Type B pancreatic cell (in vitro differentiated cells): Measurements from ENCODE around the gene NUP210L. TPM values are rescaled to one million over a fixed set of nuclear protein-coding genes. Genes with fewer than 3 reads are reported as not detected.

Source experiments
- DNase-seq: peaks from one replicate; pipeline ENCODE4 v3.0.0; 2021; ENCODE audit warnings: mixed read lengths; ENCODE audit not compliant: unreplicated experiment; ENCODE audit errors: extremely low spot score
- H3K27ac Mint-ChIP-seq: 2 replicates; pipeline ENCODE4 v1.8.0; 2021; ENCODE audit warnings: mild to moderate bottlenecking, mixed read lengths
- H3K27me3 Mint-ChIP-seq: 2 replicates; pipeline ENCODE4 v1.8.0; 2021; ENCODE audit warnings: mixed read lengths
- H3K36me3 Mint-ChIP-seq: 2 replicates; pipeline ENCODE4 v1.8.0; 2021; ENCODE audit warnings: mixed read lengths
- H3K4me1 Mint-ChIP-seq: one replicate; pipeline ENCODE4 v1.8.0; 2021; ENCODE audit warnings: mixed read lengths; ENCODE audit not compliant: unreplicated experiment
- H3K4me3 Mint-ChIP-seq: 2 replicates; pipeline ENCODE4 v1.8.0; 2021; ENCODE audit warnings: mild to moderate bottlenecking, mixed read lengths
- H3K9me3 Mint-ChIP-seq: 2 replicates; pipeline ENCODE4 v1.8.0; 2021; ENCODE audit warnings: mixed read lengths
- total RNA-seq: library from RNA; stranded (reverse); gene quantifications from 2 replicates; pipeline ENCODE4 v1.2.1, GENCODE V29; 2021; ENCODE audit warnings: low replicate concordance
- TF ChIP-seq, protein P1 (sequence below): fragments of 200-600 bp; sonication (generic); conservative IDR thresholded peaks from 2 replicates; pipeline ENCODE4 v1.5.0; 2021; ENCODE audit warnings: antibody characterized with exemption, mild to moderate bottlenecking

Gene NUP210L
- total RNA-seq, 1 donor from 2014 or later = not detected

DNA sequence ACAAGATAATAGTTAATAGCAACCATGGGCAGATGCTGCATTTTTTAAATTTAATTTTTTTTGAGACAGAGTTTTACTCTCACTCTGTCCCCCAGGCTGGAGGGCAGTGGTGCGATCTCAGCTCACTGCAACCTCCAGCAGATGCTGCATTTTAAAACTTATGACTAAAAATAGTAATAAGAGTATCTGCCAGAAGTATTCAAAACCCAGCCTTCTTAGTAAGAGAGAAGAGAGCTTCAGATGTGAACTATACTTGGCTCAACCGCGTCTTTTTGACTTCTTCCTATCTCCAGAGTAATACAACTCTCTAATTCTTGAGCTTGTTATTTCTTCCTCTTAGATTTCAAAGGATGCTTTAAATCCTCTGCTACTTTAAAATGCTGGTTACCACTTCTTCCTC lies 159.7 kb downstream of the NUP210L start:
- TF ChIP-seq, protein P1, sequence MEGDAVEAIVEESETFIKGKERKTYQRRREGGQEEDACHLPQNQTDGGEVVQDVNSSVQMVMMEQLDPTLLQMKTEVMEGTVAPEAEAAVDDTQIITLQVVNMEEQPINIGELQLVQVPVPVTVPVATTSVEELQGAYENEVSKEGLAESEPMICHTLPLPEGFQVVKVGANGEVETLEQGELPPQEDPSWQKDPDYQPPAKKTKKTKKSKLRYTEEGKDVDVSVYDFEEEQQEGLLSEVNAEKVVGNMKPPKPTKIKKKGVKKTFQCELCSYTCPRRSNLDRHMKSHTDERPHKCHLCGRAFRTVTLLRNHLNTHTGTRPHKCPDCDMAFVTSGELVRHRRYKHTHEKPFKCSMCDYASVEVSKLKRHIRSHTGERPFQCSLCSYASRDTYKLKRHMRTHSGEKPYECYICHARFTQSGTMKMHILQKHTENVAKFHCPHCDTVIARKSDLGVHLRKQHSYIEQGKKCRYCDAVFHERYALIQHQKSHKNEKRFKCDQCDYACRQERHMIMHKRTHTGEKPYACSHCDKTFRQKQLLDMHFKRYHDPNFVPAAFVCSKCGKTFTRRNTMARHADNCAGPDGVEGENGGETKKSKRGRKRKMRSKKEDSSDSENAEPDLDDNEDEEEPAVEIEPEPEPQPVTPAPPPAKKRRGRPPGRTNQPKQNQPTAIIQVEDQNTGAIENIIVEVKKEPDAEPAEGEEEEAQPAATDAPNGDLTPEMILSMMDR = no peak
- H3K4me1 Mint-ChIP-seq = peaks cover 22% of the 10 kb centered on the region
- peaks cover 3% of the 10 kb centered on the region for H3K9me3 Mint-ChIP-seq
- H3K4me3 Mint-ChIP-seq = peak overlapping the region; percentile 26
- H3K27ac Mint-ChIP-seq = peak overlapping the region; percentile 32
- H3K36me3 Mint-ChIP-seq = peaks cover 33% of the 10 kb centered on the region
- no peak for DNase-seq
- H3K27me3 Mint-ChIP-seq = no peaks in the 10 kb centered on the region

DNA sequence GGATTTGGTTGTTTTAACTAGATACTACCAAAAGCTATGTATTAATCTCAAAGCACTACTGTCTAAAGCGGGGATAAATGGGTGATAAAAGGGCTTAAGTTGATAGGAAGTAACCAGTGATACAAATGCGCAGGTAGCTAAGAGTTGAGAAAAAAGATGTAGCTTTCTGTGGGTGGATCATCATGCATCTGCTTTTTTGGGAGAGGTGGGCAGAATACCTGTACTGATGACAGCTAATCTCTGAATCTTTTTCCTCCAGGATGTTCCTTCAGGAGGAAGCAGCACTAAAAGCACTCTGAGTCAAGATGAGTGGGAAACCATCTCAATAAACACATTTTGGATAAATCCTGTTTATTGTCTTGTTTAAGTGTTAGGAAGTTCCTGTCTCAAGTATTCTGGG lies 163.1 kb downstream of the NUP210L start:
- peaks cover 25% of the 10 kb centered on the region for H3K4me1 Mint-ChIP-seq
- peaks cover 33% of the 10 kb centered on the region for H3K36me3 Mint-ChIP-seq
- no peak for DNase-seq
- peaks cover 4% of the 10 kb centered on the region for H3K9me3 Mint-ChIP-seq
- no peaks in the 10 kb centered on the region for H3K27me3 Mint-ChIP-seq
- H3K27ac Mint-ChIP-seq = peak overlapping the region; percentile 95
- H3K4me3 Mint-ChIP-seq = peak overlapping the region; percentile 96
- TF ChIP-seq, protein P1 = no peak

DNA sequence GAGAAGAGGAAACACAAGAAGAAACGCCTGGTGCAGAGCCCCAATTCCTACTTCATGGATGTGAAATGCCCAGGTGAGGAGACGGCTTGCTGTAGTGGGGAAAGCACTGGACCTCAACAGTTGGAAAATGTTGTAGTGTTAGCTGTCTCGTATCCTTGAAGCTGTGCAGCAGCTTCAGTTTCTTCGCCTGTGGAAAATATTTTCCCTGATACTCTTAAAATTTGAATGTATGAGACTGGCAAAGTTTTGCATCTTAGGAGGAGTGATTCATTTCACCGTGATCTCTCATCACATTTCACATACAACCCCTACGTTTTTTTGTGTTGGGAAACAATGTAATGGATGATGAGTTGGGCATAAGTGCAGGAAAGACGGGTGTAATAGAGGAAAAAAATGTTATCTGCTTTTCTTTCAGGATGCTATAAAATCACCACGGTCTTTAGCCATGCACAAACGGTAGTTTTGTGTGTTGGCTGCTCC lies 163.7 kb downstream of the NUP210L start:
- Mint-ChIP-seq H3K36me3 (peaks cover 33% of the 10 kb centered on the region), H3K4me1 (peaks cover 31% of the 10 kb centered on the region), H3K27me3 (no peaks in the 10 kb centered on the region), H3K4me3 (peak overlapping the region; percentile 96), H3K9me3 (peaks cover 4% of the 10 kb centered on the region), H3K27ac (peak overlapping the region; percentile 95)
- TF ChIP-seq, protein P1 = no peak
- no peak for DNase-seq

DNA sequence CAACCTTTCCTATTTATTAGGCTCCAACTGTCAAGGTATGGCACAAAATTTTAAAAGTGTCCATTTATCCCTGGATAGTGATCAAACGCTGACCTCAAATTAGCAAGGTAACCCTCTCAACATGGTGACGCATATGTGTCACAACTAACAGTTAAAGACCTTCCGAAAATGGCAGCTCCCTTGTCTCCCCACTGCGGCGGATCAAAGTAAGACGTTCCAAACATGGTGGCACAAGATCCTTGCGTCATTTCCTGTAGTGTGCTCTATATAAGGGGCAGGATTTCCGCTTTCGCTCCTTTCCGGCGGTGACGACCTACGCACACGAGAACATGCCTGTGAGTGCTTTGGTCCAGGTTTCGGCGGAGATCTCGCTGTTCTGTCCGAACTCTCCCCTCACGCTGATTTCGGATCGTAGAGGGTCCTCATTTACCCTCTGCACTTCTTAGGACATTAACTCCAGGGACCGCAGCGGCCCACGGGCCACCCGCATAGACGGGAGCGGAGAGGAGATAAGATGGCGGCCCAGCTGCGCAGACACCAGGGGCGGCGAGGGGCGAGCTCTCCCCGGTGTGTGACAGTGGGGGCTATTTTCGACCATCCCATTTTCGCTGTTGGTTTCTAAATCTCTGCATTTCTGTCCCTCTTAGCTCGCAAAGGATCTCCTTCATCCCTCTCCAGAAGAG lies 164.3 kb downstream of the NUP210L start, which contains the start of gene RPS27:
RPS27 (plus strand) TSS at position 295 of the 683 bp plus-strand sequence; CDS start at position 330, 35 bp downstream.
- peaks cover 31% of the 10 kb centered on the region for H3K36me3 Mint-ChIP-seq
- TF ChIP-seq, protein P1 = no peak
- DNase-seq = peak; percentile 82
- peaks cover 31% of the 10 kb centered on the region for H3K4me1 Mint-ChIP-seq
- peak within 1 kb of the TSS; percentile 95 for H3K27ac Mint-ChIP-seq
- peak within 1 kb of the TSS; percentile 96 for H3K4me3 Mint-ChIP-seq
- H3K9me3 Mint-ChIP-seq = peaks cover 4% of the 10 kb centered on the region
- no peaks in the 10 kb centered on the region for H3K27me3 Mint-ChIP-seq

DNA sequence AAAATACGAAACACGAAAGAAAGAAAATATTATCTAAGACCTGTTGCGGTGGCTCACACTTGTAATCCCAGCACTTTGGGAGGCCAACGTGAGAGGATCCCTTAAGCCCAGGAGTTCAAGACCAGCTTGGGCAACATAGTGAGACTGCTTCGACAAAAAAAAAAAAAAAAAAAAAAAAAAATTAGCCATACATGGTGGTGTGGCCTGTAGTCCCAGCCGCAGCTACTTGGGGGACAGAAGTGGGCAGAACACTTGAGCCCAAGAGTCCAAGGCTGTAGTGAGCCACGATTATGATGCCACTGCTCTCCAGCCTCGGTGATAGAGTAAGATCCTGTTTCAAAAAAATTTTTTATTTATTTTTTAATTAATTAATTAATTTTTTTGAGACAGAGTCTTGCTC lies 167.3 kb downstream of the NUP210L start:
- Mint-ChIP-seq H3K9me3 (peaks cover 4% of the 10 kb centered on the region), H3K36me3 (peaks cover 25% of the 10 kb centered on the region), H3K4me1 (peaks cover 39% of the 10 kb centered on the region), H3K27ac (peak overlapping the region; percentile 94), H3K4me3 (no peak overlapping the region), H3K27me3 (no peaks in the 10 kb centered on the region)
- TF ChIP-seq, protein P1 = no peak
- DNase-seq = no peak
